Ascending aorta (tissue), 2 donors: Measurements from ENCODE around the gene GPATCH2. TPM values are rescaled to one million over a fixed set of nuclear protein-coding genes. Genes with fewer than 3 reads are reported as not detected.

Experiments
- DNase-seq, 2 donors: peaks; one replicate each; pipeline ENCODE4 v3.0.0-alpha.2; 2019; ENCODE audit warnings: low spot score in 2 of 2
- H3K27ac ChIP-seq, 2 donors: fragments of 200-600 bp; sonication (generic); one replicate each; pipeline ENCODE4 v1.5.1; 2016 to 2017; ENCODE audit warnings: mild to moderate bottlenecking in 1 of 2
- H3K27me3 ChIP-seq: fragments of 200-600 bp; sonication (generic); one replicate; pipeline ENCODE4 v1.5.1; 2017
- H3K36me3 ChIP-seq, 2 donors: fragments of 200-600 bp; sonication (generic); one replicate each; pipeline ENCODE4 v1.5.1; 2016
- H3K4me1 ChIP-seq, 2 donors: fragments of 200-600 bp; sonication (generic); one replicate each; pipeline ENCODE4 v1.5.1; 2016 to 2017; ENCODE audit warnings: mild to moderate bottlenecking in 1 of 2
- H3K4me3 ChIP-seq, 2 donors: fragments of 200-600 bp; sonication (generic); one replicate each; pipeline ENCODE4 v1.5.1; 2016 to 2017; ENCODE audit warnings: mild to moderate bottlenecking in 1 of 2
- H3K9me3 ChIP-seq, 2 donors: fragments of 200-600 bp; sonication (generic); one replicate each; pipeline ENCODE4 v1.5.1; 2016
- CTCF ChIP-seq, 3 experiments: fragments of 200-600 bp in 2 of 3; fragments of 450-650 bp in 1 of 3; sonication (generic) in 2 of 3; IDR thresholded peaks; one replicate each; pipeline ENCODE4 v1.5.1; 2016 to 2019; ENCODE audit warnings: antibody characterized with exemption in 3 of 3, mild to moderate bottlenecking in 1 of 3, moderate library complexity in 1 of 3
- intact Hi-C: fragments of 100-400 bp; cut with DNase I; formaldehyde crosslinking; loops from one replicate; pipeline ENCODE4 v1.15.1; 2023
- total RNA-seq: library from RNA; depleted of rRNA; stranded (reverse); fragments of >200 nt; gene quantifications from one replicate; pipeline ENCODE4 v1.1.0, GENCODE V29; 2016

The GPATCH2 gene
- total RNA-seq, result 3.8 TPM

GRCh38 chr1:217630711-217631591, at the start of gene GPATCH2, which contains the start of gene SPATA17:
Gene GPATCH2, minus strand, starts transcription at chr1:217631090. Its CDS starts 119 bp downstream, at chr1:217630971.
Gene SPATA17, plus strand, starts transcription at chr1:217631344. Its CDS starts 35 bp downstream, at chr1:217631379.
- H3K27me3 ChIP-seq, result no peaks in the 10 kb centered on the region
- intact Hi-C loops, result loop anchor here (5.0 kb wide), 1 partner anchor 104 kb away; no protein-coding TSS in a partner anchor
- peak in 2 of 3 experiments; percentile 24 to 35 for TF ChIP-seq CTCF (IDR thresholded peaks at IDR 0.05)
- H3K9me3 ChIP-seq, result no peaks in the 10 kb centered on the region
- H3K36me3 ChIP-seq, result no peaks in the 10 kb centered on the region
- DNase-seq, result peak in 1 of 2 donors; percentile 85
- H3K4me1 ChIP-seq, result peaks cover 2 to 10% of the 10 kb centered on the region in 2 donors
- H3K27ac ChIP-seq, result peak within 1 kb of the TSS; percentile 83 to 87
- H3K4me3 ChIP-seq, result peak within 1 kb of the TSS; percentile 84 to 85

- H3K36me3 ChIP-seq, result no peaks in the 10 kb centered on the region
- no peak overlapping the region for H3K4me3 ChIP-seq
- H3K27me3 ChIP-seq, result no peaks in the 10 kb centered on the region
- no peak for DNase-seq
- H3K27ac ChIP-seq, result no peak overlapping the region
- H3K4me1 ChIP-seq, result no peaks in the 10 kb centered on the region
- no peak for TF ChIP-seq CTCF (IDR thresholded peaks at IDR 0.05)
- no peaks in the 10 kb centered on the region for H3K9me3 ChIP-seq
- intact Hi-C loops, result no loop called here
Observed at GRCh38 chr1:217674028-217674729, 43.3 kb upstream of the GPATCH2 start.

- H3K36me3 ChIP-seq, result no peaks in the 10 kb centered on the region
- TF ChIP-seq CTCF (IDR thresholded peaks at IDR 0.05), result no peak
- H3K4me3 ChIP-seq, result no peak overlapping the region
- no peaks in the 10 kb centered on the region for H3K9me3 ChIP-seq
- intact Hi-C loops, result no loop called here
- H3K27ac ChIP-seq, result no peak overlapping the region
- no peaks in the 10 kb centered on the region for H3K4me1 ChIP-seq
- H3K27me3 ChIP-seq, result no peaks in the 10 kb centered on the region
- DNase-seq, result no peak
Observed at GRCh38 chr1:217673387-217673786, 42.5 kb upstream of the GPATCH2 start.

- Histone ChIP-seq H3K27ac (no peak overlapping the region), H3K36me3 (no peaks in the 10 kb centered on the region), H3K9me3 (no peaks in the 10 kb centered on the region), H3K4me3 (no peak overlapping the region), H3K4me1 (no peaks in the 10 kb centered on the region), H3K27me3 (no peaks in the 10 kb centered on the region)
- intact Hi-C loops, result no loop called here
- TF ChIP-seq CTCF (IDR thresholded peaks at IDR 0.05), result no peak
- DNase-seq, result no peak
Observed at GRCh38 chr1:217668351-217668940, 37.6 kb upstream of the GPATCH2 start.

- H3K9me3 ChIP-seq, result no peaks in the 10 kb centered on the region
- no peak overlapping the region for H3K27ac ChIP-seq
- DNase-seq, result no peak
- no peaks in the 10 kb centered on the region for H3K27me3 ChIP-seq
- intact Hi-C loops, result no loop called here
- no peak for TF ChIP-seq CTCF (IDR thresholded peaks at IDR 0.05)
- no peaks in the 10 kb centered on the region for H3K36me3 ChIP-seq
- no peak overlapping the region for H3K4me3 ChIP-seq
- no peaks in the 10 kb centered on the region for H3K4me1 ChIP-seq
Observed at GRCh38 chr1:217661407-217661806, 30.5 kb upstream of the GPATCH2 start.
